Measurements from ENCODE around the gene TC2N.

Gene TC2N

GRCh38 chr14:91870890-91871289, 3.6 kb upstream of the TC2N start:
- no peak overlapping the region for H3K4me3 ChIP-seq (replicated peaks; ENCODE audit: low read depth, low read length)
- DNase-seq (ENCODE audit: extremely low read depth, low read depth): no peak
- TF ChIP-seq CTCF (IDR thresholded peaks at IDR 0.05; ENCODE audit: low read depth, low read length, missing control alignments): no peak

- DNase-seq (ENCODE audit: extremely low read depth, low read depth): no peak
- TF ChIP-seq CTCF (IDR thresholded peaks at IDR 0.05; ENCODE audit: low read depth, low read length, missing control alignments): no peak
- no peak overlapping the region for H3K4me3 ChIP-seq (replicated peaks; ENCODE audit: low read depth, low read length)
Observed at GRCh38 chr14:91870001-91870400, 2.7 kb upstream of the TC2N start.

GRCh38 chr14:91869556-91869955, 2.2 kb upstream of the TC2N start:
- H3K4me3 ChIP-seq (replicated peaks; ENCODE audit: low read depth, low read length): no peak overlapping the region
- no peak for DNase-seq (ENCODE audit: extremely low read depth, low read depth)

GRCh38 chr14:91866511-91867295, 633 bp downstream of the TC2N start:
- TF ChIP-seq CTCF (IDR thresholded peaks at IDR 0.05; ENCODE audit: low read depth, low read length, missing control alignments): no peak
- no peak overlapping the region for H3K4me3 ChIP-seq (replicated peaks; ENCODE audit: low read depth, low read length)
- DNase-seq (ENCODE audit: extremely low read depth, low read depth): no peak

More at GRCh38 chr14:91869556-91869955, 2.2 kb upstream of the TC2N start:
- TF ChIP-seq CTCF (IDR thresholded peaks at IDR 0.05; ENCODE audit: low read depth, low read length, missing control alignments): no peak

GRCh38 chr14:91866061-91866460, 1.3 kb downstream of the TC2N start:
- H3K4me3 ChIP-seq (replicated peaks; ENCODE audit: low read depth, low read length): no peak overlapping the region
- no peak for TF ChIP-seq CTCF (IDR thresholded peaks at IDR 0.05; ENCODE audit: low read depth, low read length, missing control alignments)
- no peak for DNase-seq (ENCODE audit: extremely low read depth, low read depth)

- no peak for DNase-seq (ENCODE audit: extremely low read depth, low read depth)
- no peak overlapping the region for H3K4me3 ChIP-seq (replicated peaks; ENCODE audit: low read depth, low read length)
- no peak for TF ChIP-seq CTCF (IDR thresholded peaks at IDR 0.05; ENCODE audit: low read depth, low read length, missing control alignments)
Observed at GRCh38 chr14:91862417-91862816, 4.9 kb downstream of the TC2N start.

GRCh38 chr14:91861091-91861490, 6.2 kb downstream of the TC2N start:
- H3K4me3 ChIP-seq (replicated peaks; ENCODE audit: low read depth, low read length): no peak overlapping the region
- no peak for TF ChIP-seq CTCF (IDR thresholded peaks at IDR 0.05; ENCODE audit: low read depth, low read length, missing control alignments)

More at GRCh38 chr14:91861091-91861490, 6.2 kb downstream of the TC2N start:
- no peak for DNase-seq (ENCODE audit: extremely low read depth, low read depth)
